Endothelial cell of umbilical vein (primary cell): ENCODE measurements around the gene STAP1. TPM values are rescaled to one million over a fixed set of nuclear protein-coding genes. Genes with fewer than 3 reads are reported as not detected.

ENCODE experiments used
- BruUV-seq: library from RNA; stranded (reverse); fragments of 400-500 nt; replicated peaks from 2 replicates; lab custom pipeline; 2021; lab: Mats Ljungman, UMichigan
- CTCF ChIA-PET: fragments of 300-600, 350-600 bp; sonication (Branson Sonifier 250); formaldehyde crosslinking; loops from one replicate; lab custom pipeline; 2021; ENCODE audit warnings: antibody characterized with exemption, inconsistent platforms; lab: Charles Lee
- POLR2A ChIA-PET: fragments of 300-600, 350-600 bp; sonication (Branson Sonifier 250); formaldehyde crosslinking; loops from one replicate; lab custom pipeline; 2021; ENCODE audit warnings: antibody characterized with exemption, inconsistent platforms; lab: Charles Lee
- DNase-seq: peaks from one replicate; pipeline ENCODE4 v3.0.0-alpha.2; 2011; ENCODE audit warnings: low read depth, low spot score
- FAIRE-seq: peaks from 2 replicates; lab custom pipeline; 2011; peaks lifted over from hg19 to GRCh38; lab: Jason Lieb, UNC
- H2AFZ ChIP-seq: 2 replicates; pipeline ENCODE4 v1.6.0; 2012; ENCODE audit warnings: low read depth, low read length, control low read depth, inconsistent platforms
- H3K27ac ChIP-seq: 2 replicates; pipeline ENCODE4 v1.5.1; 2011; ENCODE audit warnings: low read depth, mild to moderate bottlenecking, control low read depth, low read length, moderate library complexity; ENCODE audit not compliant: insufficient read depth
- H3K27me3 ChIP-seq, 2 experiments: 2 replicates each; pipeline versions ENCODE4 v1.6.0 to v1.6.1; 2011; ENCODE audit warnings: low read length in 2 of 2, mixed read lengths in 1 of 2; ENCODE audit not compliant: control insufficient read depth in 2 of 2, insufficient read depth in 2 of 2
- H3K36me3 ChIP-seq, 2 experiments: 2 replicates in 1 of 2; 3 replicates in 1 of 2; pipeline ENCODE4 v1.5.1; 2011; ENCODE audit warnings: low read length in 2 of 2, mild to moderate bottlenecking in 1 of 2, moderate library complexity in 1 of 2; ENCODE audit not compliant: control insufficient read depth in 2 of 2, insufficient read depth in 2 of 2; ENCODE audit errors: extremely low read depth in 1 of 2
- H3K4me1 ChIP-seq: 3 replicates; pipeline ENCODE4 v1.5.1; 2011; ENCODE audit warnings: mild to moderate bottlenecking, low read length; ENCODE audit not compliant: control insufficient read depth, insufficient read depth; ENCODE audit errors: extremely low read depth
- H3K4me2 ChIP-seq: 2 replicates; pipeline ENCODE4 v1.6.1; 2011; ENCODE audit warnings: low read length, control low read depth, mixed read lengths; ENCODE audit not compliant: insufficient read depth
- H3K4me3 ChIP-seq, 3 experiments: fragments of 200-600 bp in 1 of 3; sonication (generic), shearing (Covaris generic) in 1 of 3; replicated peaks in 1 of 3; 2 replicates each; pipeline ENCODE4 v1.5.1; 2011 to 2016; ENCODE audit warnings: control low read depth in 3 of 3, low read length in 3 of 3, mild to moderate bottlenecking in 2 of 3, inconsistent platforms in 1 of 3, low read depth in 1 of 3, moderate library complexity in 1 of 3; ENCODE audit not compliant: insufficient read depth in 1 of 3
- H3K79me2 ChIP-seq: 2 replicates; pipeline ENCODE4 v1.6.0; 2012; ENCODE audit warnings: low read length, inconsistent platforms; ENCODE audit not compliant: control insufficient read depth, insufficient read depth
- H3K9ac ChIP-seq: replicated peaks from 2 replicates; pipeline ENCODE3; 2011; ENCODE audit warnings: low read length, control low read depth; ENCODE audit not compliant: insufficient read depth; ENCODE audit errors: extremely low read depth
- H3K9me1 ChIP-seq: replicated peaks from 3 replicates; pipeline ENCODE4 v1.6.0; 2011; ENCODE audit warnings: mild to moderate bottlenecking, low read length; ENCODE audit not compliant: control insufficient read depth, insufficient read depth; ENCODE audit errors: extremely low read depth
- H3K9me3 ChIP-seq: replicated peaks from 2 replicates; pipeline ENCODE4 v1.5.1; 2012; ENCODE audit warnings: low read length, inconsistent platforms; ENCODE audit not compliant: control insufficient read depth, insufficient read depth
- H4K20me1 ChIP-seq: replicated peaks from 2 replicates; pipeline ENCODE3; 2011; ENCODE audit warnings: mild to moderate bottlenecking, low read length; ENCODE audit not compliant: control insufficient read depth, insufficient read depth; ENCODE audit errors: extremely low read depth
- CTCF ChIP-seq, 2 donors: IDR thresholded peaks; 1 replicate in 1 of 2; 2 replicates in 1 of 2; pipeline ENCODE4 v1.5.1; 2011; ENCODE audit warnings: low read length in 2 of 2, mild to moderate bottlenecking in 2 of 2, moderate library complexity in 2 of 2, control low read depth in 1 of 2, inconsistent platforms in 1 of 2, low read depth in 1 of 2; ENCODE audit not compliant: insufficient read depth in 1 of 2; ENCODE audit errors: extremely low read depth in 1 of 2
- EZH2 ChIP-seq: IDR thresholded peaks from 2 replicates; pipeline ENCODE4 v1.6.1; 2012; ENCODE audit warnings: borderline replicate concordance, low read depth, mild to moderate bottlenecking, moderate library complexity, low read length, inconsistent platforms; ENCODE audit not compliant: severe bottlenecking
- JUN ChIP-seq: IDR thresholded peaks from 2 replicates; pipeline ENCODE4 v1.6.1; 2011; ENCODE audit warnings: borderline replicate concordance, low read depth; ENCODE audit not compliant: insufficient read length, insufficient read depth
- MAX ChIP-seq: IDR thresholded peaks from 2 replicates; pipeline ENCODE4 v1.6.1; 2011; ENCODE audit not compliant: insufficient read depth, insufficient read length
- POLR2A ChIP-seq: IDR thresholded peaks from 2 replicates; pipeline ENCODE4 v1.6.1; 2012; ENCODE audit warnings: low read depth, mild to moderate bottlenecking, control low read depth, low read length
- dilution Hi-C: fragments of 300-500 bp; cut with MboI; formaldehyde crosslinking; loops from one replicate; pipeline ENCODE4 v1.15.0; 2019; ENCODE audit warnings: low sequenced_read_pairs; ENCODE audit not compliant: extremely low pct_ligation_motif_present
- intact Hi-C: fragments of 100-400 bp; cut with micrococcal nuclease; formaldehyde crosslinking; loops from one replicate; pipeline ENCODE4 v1.10.0; 2022
- polyA plus RNA-seq, 4 experiments: library from polyadenylated mRNA; depleted of rRNA in 3 of 4; stranded (reverse) in 3 of 4; unstranded in 1 of 4; fragments of >200 nt; gene quantifications; 2 replicates each; pipeline versions ENCODE4 v1.2.1 to v1.2.3, GENCODE V29; 2011 to 2012; ENCODE audit warnings: missing spikeins in 1 of 4
- total RNA-seq: library from RNA; stranded (reverse); gene quantifications from 2 replicates; pipeline ENCODE4 v1.2.3, GENCODE V29; 2021

The STAP1 gene
- total and polyA plus RNA-seq, 2 donors (not counting 3 experiments of a cell fraction or from before 2014, with no cell fraction given) = not detected

- H3K4me1 ChIP-seq = no peaks in the 10 kb centered on the region
- intact Hi-C loops = no loop called here
- no peak for DNase-seq
- CTCF ChIA-PET = no interaction called here
- no peaks in the 10 kb centered on the region for H3K36me3 ChIP-seq
- H3K27me3 ChIP-seq = no peaks in the 10 kb centered on the region
- BruUV-seq = no TSS peak
- no peak overlapping the region for H3K4me3 ChIP-seq
- H2AFZ ChIP-seq = no peak overlapping the region
- POLR2A ChIA-PET = no interaction called here
- FAIRE-seq = no peak
- H3K9me1 ChIP-seq = no peaks in the 10 kb centered on the region
- H3K27ac ChIP-seq = no peak overlapping the region
- H4K20me1 ChIP-seq = no peaks in the 10 kb centered on the region
- TF ChIP-seq EZH2 = no peak
- TF ChIP-seq JUN = no peak
- H3K79me2 ChIP-seq = no peaks in the 10 kb centered on the region
- no peak overlapping the region for H3K9ac ChIP-seq
- dilution Hi-C loops = no loop called here
- no peaks in the 10 kb centered on the region for H3K9me3 ChIP-seq
- no peak overlapping the region for H3K4me2 ChIP-seq
Observed at GRCh38 chr4:67580577-67580976, 22.1 kb downstream of the STAP1 start.

- Histone ChIP-seq H3K4me1 (no peaks in the 10 kb centered on the region), H3K27ac (no peak overlapping the region), H3K9me3 (no peaks in the 10 kb centered on the region), H3K9me1 (no peaks in the 10 kb centered on the region), H2AFZ (no peak overlapping the region), H3K4me3 (no peak overlapping the region), H3K79me2 (no peaks in the 10 kb centered on the region), H3K36me3 (no peaks in the 10 kb centered on the region), H4K20me1 (no peaks in the 10 kb centered on the region), H3K9ac (no peak overlapping the region), H3K4me2 (no peak overlapping the region), H3K27me3 (no peaks in the 10 kb centered on the region)
- FAIRE-seq (no peak), DNase-seq (no peak)
- intact Hi-C loops = no loop called here
- POLR2A ChIA-PET = no interaction called here
- no peak for TF ChIP-seq POLR2A
- no peak for TF ChIP-seq EZH2
- TF ChIP-seq CTCF (IDR thresholded peaks at IDR 0.05; ENCODE audit: extremely low read depth in 1 of 2, insufficient read depth in 1 of 2, low read depth in 1 of 2, low read length in 2 of 2) = no peak
- TF ChIP-seq JUN = no peak
- no peak for TF ChIP-seq MAX
- dilution Hi-C loops = no loop called here
- BruUV-seq = no TSS peak
- CTCF ChIA-PET = no interaction called here
Observed at GRCh38 chr4:67581208-67581857, 22.8 kb downstream of the STAP1 start.
